ENCODE results near the gene TRIM62. TPM values are rescaled to one million over a fixed set of nuclear protein-coding genes. Genes with fewer than 3 reads are reported as not detected.

Gene TRIM62
- total RNA-seq, 1 donor from 2014 or later: 1.7 TPM

GRCh38 chr1:33180911-33181890 lies 642 bp downstream of the TRIM62 start:
- DNase-seq (ENCODE audit: low read depth in 2 of 2): peak in 1 of 2 donors; percentile 41

DNA sequence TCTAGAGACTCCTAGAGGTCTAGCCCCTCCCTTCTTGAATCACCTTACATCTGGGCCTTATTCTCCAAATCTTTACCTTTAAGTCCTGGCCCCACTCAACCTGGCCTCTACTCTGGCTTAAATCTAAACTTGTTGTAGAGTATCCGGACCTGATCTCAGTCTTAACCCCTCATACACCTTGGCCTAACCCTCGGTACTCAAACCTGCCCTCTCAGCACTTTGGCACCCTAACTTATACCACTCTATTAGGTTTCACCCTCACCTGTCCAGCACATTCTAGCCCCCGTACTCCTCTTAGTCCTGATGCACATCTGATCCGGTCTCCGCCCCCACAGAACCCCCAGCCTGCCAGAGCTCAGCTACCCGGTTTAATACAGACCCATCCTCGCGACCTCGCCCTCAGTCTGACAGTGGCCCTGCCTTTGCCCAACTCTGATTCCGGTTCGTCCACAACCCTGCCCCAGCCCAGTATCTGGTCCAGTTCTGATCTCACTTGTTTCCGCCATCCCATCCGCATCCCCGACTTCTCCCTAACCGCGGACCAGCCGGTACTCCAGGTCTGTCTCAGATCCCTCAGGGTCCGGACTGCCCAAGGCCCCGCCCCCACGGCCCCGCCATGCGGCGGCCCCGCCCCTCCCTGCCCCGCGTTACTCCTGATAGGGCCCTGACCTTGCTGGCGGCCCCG lies 1.5 kb downstream of the TRIM62 start:
- peak; percentile 52 to 91 for DNase-seq (ENCODE audit: low read depth in 2 of 2)

DNA sequence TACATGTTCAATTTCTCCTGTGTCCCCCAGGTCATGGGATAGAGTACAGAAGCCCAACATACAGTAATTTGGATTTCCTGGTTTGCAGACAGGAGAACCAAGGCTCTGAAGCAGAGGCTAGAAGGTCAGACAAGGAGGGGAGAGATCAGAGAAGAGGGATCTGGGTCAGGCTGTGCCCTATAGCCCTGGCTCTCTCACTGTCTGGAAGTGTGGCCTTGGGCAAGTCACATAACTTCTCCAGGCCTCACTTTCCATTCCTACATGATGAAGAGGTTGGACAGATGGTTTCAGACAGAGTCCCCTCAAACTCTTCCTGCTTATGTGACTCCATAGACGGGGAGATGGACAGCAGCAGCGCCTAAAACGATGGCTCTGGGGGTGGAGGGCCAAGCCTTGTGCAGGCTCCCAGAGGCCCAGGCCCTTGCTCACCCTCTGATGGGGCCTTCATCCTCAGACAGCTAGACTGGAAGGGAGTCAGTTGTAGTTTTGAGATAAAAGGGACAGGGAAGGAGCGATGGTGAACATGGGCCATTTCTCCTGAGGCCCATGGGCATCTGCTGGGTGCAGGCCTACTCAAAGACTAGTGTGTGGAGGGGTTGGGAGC lies 2.9 kb downstream of the TRIM62 start:
- no peak for DNase-seq (ENCODE audit: low read depth in 2 of 2)

GRCh38 chr1:33177996-33178540 lies 3.8 kb downstream of the TRIM62 start:
- no peak for DNase-seq (ENCODE audit: low read depth in 2 of 2)

DNA sequence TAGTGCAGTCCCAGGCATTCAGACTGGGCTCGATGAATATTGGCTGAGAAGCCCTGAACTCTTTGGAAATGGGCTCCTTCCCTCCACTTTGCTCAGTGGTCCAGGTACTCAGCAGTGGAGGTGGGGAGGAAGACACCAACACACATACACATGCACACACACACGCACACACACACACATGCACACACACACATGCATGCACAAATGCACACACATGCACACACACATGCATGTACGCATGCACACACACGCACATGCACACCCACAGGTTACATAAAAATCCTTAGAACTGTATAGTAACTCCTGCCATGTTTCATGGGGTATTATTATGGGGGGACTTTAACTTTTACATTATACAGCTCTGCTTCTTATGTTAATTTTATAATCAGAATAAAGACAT lies 5.0 kb downstream of the TRIM62 start:
- no peak for DNase-seq (ENCODE audit: low read depth in 2 of 2)

GRCh38 chr1:33176362-33176850 lies 5.4 kb downstream of the TRIM62 start:
- no peak for DNase-seq (ENCODE audit: low read depth in 2 of 2)

DNA sequence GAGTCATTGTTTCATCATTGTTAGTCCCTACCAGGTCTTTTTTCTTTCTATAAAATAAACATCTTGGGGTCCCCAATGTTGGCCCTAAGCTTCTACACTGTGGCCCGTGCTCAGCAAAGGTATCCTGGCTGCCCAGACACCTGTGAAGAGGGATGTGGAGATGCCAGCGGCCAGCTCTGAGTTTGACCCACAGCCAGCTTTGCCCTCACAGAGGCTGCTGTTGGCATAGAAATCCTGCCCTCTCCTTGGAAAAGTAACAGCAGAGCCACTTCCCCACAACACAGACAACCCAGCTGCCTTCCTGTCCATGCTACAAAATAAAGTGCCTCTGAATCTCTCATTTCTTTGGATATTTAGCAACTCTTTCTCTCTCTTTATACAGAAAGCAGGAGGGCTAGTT lies 6.0 kb downstream of the TRIM62 start:
- no peak for DNase-seq (ENCODE audit: low read depth in 2 of 2)

DNA sequence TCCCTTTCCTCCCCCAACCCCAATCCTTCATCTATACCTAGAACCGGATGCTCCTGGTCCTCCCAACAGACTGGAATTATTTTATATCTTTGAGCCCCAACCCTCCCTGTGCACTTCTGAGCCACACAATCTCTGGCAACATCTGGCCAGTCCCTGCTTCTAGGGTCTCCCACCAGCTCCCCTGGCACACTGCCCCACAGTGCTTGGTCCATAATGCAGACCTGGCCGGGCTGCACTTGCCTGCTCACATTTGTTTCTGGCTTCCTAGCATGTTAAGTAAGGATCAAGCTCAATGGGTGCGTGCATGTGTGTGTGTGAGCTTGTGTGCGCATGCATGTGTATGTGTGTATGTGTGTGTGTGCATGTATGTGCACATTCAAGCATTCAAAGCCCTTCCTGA lies 8.8 kb downstream of the TRIM62 start:
- no peak for DNase-seq (ENCODE audit: low read depth in 2 of 2)

DNA sequence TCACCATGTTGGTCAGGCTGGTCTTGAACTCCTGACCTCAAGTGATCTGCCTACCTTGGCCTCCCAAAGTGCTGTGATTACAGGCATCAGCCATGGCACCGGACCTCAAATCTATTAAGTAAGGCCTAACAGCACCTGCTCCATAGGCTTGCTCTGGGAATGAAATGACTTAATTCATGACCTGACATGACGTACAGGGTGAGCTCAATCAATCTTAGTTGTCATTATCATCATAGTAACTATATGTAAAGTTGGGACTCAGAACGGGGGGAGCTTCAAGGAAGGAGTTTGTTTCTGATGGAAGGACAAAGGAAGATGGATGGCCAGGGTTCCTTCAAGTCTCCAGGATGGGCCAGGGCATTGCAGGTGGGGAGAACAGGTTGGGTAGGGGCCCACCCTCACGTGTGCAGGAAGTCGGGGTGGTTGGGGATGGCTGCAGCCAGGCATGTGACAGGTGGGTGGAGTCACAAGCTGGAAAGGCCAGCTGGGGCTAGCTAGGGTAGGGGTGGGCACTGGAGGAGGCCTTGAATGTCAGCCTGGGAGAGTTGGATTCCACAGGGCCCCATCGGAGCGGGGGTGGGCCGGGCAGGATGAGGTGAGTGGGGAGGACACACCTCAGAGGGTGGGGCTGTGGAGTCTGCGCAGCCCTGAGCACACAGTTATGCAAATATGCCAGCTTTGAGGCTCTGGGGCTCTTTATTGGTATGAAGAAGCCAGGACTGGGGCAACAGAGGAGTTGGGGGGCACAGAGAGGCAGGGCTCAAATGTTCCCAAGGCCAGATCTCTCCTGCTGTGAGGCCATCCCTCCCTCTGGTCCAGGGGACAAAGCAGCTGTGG lies 9.6 kb downstream of the TRIM62 start:
- no peak for DNase-seq (ENCODE audit: low read depth in 2 of 2)

- peak in 1 of 2 donors; percentile 47 for DNase-seq (ENCODE audit: low read depth in 2 of 2)
Observed at GRCh38 chr1:33170351-33171274, 11.2 kb downstream of the TRIM62 start.

GRCh38 chr1:33169290-33170055 lies 12.4 kb downstream of the TRIM62 start:
- no peak for DNase-seq (ENCODE audit: low read depth in 2 of 2)

GRCh38 chr1:33168556-33169289 lies 13.1 kb downstream of the TRIM62 start:
- no peak for DNase-seq (ENCODE audit: low read depth in 2 of 2)

- no peak for DNase-seq (ENCODE audit: low read depth in 2 of 2)
Observed at GRCh38 chr1:33167650-33168447, 14.0 kb downstream of the TRIM62 start.

GRCh38 chr1:33165809-33166208 lies 16.0 kb downstream of the TRIM62 start:
- no peak for DNase-seq (ENCODE audit: low read depth in 2 of 2)

DNA sequence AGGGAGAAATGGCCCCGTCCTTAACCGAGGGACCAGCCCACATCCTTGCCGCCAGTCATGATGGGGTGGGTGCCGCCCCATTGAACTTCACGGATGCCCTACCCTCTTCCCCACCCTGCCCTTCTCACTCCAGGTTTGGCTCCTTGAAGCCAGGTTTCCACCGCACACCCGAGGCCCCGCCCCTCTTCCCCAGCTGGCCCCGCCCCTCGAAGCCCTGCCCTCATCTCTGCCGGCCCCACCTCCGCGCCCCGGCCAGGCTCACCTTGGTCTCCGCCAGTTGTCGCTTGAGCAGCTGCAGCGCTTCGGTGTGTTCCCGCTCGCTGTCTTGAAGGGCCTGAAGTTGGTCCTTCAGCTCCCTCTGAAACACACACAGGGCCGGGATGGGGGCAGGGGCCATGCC lies 16.6 kb downstream of the TRIM62 start:
- DNase-seq (ENCODE audit: low read depth in 2 of 2): no peak

DNA sequence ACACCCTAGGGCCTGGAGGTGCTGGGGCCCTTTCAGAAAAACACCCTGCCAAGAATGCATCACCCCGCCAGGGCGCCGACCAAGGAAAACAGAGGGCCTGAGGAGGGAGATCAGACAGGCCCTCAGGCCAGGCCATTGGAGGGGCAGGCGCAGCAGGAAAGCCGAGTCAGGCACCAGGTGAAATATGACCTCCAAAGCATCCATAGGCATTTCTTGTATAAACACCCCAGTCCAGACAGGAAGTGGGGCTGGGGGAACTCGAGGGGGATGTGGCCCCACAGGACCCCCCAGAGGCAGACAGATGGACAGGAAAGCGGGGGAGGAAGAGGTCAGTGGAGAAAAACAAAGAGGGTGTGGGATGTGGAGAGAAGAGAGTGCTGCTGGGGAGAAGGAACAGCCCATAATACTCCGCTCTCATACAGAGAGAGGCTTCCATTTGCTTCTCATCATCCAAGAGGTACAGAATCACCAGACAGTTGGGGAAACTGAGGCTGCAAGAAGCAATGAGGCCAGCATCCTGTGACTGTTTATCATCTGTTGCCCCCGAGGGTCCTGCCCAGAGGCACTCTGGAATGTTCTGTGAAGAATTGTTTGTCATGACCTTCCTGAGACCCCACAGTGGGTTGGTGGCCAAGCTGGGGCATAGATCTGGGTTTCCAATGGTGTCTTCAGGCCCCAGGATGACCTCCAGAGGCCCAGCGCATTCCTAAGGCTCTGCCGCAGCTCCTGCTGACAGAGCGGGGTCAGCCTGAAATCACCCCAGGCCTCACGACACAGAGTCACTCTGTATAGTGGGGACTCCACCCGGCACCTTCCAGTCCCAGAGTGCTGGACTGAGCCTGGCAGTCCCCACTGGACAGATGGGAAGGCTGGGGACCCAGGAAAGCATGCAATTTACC lies 18.0 kb downstream of the TRIM62 start:
- DNase-seq (ENCODE audit: low read depth in 2 of 2): peak in 1 of 2 donors; percentile 86

Data from dermis microvascular lymphatic vessel endothelial cell (primary cell).